ENCODE data around the gene KRT222.

KRT222 gene

DNA sequence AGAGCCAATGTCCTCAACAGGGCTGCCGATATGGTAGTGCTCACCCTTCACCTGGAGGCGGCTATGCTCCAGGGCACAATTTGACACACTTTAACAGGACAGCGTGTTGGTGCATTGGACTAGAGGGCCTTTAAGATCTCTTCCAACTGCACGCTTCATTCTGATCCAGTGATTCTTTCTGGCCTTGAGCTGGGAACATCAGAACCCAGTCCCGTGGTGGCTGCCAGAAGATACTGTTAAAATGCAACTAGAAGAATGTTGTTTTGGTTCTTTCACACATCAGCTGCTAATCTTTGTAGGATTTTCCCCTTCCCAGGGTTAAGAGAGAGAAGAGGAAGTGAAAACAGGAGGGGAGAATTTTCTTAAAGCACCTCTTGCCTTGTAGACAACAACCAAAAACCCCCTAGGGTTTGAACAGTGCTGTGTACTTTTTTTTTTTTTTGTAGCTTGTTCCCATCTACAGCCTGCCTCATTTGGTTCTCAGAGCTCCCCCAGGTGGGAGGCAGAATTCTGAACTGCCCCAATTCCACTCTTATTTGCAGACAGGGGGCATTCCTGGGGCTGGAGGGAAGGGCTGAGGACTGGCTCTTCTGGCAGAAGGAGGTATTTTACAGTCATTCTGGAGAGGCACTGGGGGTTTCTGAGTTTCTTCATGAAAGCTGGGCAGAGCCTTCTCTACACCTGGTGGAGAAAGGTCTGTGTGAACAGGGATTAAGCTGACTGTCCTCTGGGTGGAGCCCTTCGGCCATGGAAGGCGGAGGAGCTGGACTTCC, 49.7 kb downstream of the KRT222 start:
- DNase-seq (ENCODE audit: low read depth, low spot score), result peak; percentile 86

DNA sequence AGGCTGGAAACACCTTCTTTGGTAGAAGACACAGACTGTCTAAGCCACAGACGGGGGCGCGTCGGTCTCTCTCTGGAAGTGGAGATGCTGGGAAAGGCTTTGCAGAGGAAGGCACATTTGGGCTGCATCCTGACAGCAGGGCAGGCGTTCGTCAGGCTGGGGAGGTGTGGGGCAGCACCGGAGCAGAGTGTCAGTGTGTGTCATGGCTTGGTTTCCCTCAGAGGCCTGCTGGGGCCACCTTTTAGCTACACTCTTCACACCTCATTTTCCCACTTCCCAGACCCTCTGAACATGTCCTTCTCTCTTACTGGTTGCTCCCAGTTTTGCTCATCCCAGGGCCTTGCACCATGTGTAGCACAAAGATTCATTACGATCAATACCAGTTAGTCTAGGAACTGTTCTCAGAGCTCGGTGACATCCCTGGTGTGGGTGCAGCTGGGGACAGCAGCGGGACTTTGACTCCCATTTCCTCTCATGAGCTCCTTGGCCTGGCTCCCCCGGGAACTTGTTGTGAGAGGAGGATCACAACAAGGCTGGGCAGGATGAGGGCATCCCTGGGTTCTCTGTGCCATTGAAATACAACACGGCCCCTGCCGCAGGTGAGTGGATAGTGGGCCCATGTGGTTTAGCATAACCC, 50.4 kb downstream of the KRT222 start:
- DNase-seq (ENCODE audit: low read depth, low spot score), result no peak

DNA sequence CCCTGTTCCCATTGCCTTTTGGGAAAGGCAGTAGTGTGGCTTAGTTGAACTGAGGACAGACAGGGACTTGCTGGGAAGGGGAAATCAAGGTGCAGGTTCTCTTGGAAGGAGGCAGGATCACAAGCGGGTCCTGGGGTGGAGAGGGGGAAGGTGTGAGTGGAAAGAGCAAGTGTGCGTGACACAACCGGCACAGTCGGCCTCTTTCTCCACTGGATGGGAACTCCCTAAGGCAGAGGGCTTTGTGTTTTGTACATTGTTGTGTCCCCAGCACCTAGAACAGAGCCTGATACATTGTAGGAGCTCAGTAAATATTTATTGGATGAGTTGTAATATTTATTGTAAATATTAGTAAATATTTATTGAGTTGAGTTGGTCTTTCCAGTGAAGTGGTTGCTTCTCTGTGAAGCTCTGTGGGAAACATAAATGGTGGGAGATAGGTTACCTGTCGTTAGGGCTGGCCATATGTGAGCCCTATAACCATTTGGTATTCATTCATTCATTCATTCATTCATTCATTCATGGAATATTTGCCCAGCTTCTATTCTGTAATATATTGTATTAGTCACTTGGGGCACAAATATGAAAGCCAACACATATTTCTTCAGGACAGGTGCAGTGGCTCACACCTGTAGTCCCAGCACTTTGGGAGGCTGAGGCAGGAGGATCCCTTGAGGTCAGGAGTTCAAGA, 51.4 kb downstream of the KRT222 start:
- DNase-seq (ENCODE audit: low read depth, low spot score), result no peak

DNA sequence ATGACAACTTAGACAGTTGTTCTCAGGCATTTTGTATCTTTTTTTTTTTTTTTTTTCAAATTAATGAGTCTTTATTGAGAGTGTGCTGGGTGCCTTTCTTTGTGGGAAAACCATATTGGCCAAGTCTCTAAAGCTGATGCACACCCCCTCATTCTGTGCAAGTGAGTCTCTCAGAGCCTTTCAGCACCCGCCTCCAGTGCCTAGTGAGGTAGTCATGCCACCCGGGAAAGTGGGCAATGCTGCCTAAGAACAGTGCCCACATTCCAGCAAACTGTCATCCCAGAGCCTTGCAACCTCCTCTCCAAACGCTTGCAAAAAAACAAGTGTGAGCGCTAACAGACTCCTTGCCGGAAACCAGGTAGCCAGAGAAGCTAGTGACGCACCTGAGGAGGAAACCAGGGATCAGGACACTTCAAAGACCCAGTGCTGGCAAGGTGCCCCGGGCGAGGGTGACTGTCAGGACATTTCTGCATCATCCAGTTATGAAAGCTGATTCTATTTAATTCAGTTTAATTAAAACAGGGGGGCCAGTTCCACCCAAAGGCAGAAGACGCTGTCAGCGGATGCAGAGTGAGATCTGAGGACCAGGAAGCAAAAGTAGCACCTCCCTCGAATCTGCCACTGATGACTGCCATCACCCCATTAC, 52.3 kb downstream of the KRT222 start:
- DNase-seq (ENCODE audit: low read depth, low spot score), result no peak

DNA sequence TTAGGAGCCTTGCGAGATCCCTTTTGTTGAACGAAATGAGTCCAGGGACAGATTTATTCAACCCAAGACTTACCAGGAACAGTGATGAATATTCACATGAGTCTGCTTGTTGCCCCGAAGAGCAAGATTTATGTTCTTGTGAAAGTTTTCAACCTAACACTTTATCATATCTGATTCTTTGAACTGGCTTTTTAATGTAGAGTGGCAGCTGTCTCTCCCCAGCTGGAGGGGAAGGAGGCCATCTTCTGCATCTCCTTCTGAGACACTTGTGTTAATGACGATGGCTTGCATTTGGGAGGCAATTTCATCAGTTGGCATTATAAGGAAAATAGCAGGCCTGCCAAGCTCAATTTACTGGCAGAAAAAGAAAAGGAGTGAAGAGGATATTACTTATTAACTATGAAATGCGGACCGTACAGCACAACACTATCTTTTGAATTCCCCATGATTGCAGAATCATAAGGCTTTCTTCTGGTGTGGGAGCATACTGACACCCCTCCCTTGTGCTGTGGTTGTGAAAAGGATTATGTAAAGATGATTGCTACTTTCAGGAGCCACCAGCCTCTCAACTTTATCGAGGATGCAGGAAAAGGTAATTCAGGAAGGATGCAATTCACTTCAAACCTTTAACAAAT, 53.0 kb downstream of the KRT222 start:
- no peak for DNase-seq (ENCODE audit: low read depth, low spot score)

DNA sequence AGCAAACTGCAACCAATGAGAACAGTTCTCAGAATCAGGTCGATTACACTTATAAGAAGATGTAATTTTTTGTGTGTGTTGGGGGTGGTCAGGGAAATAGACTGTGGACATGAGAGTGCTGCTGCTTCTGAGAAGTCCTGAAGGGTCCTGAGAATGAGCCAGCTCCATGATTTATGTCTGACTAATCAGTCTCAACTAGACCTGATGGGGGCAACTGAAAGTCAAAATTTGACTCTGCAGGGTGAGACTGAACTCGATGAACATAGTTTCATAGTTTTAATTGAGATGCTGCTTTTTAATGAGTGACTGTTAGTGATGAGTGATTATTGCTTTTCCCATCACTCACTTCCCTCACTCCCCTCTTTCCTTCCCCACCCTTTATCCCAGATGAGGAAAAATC, 54.6 kb downstream of the KRT222 start:
- DNase-seq (ENCODE audit: low read depth, low spot score), result no peak

DNA sequence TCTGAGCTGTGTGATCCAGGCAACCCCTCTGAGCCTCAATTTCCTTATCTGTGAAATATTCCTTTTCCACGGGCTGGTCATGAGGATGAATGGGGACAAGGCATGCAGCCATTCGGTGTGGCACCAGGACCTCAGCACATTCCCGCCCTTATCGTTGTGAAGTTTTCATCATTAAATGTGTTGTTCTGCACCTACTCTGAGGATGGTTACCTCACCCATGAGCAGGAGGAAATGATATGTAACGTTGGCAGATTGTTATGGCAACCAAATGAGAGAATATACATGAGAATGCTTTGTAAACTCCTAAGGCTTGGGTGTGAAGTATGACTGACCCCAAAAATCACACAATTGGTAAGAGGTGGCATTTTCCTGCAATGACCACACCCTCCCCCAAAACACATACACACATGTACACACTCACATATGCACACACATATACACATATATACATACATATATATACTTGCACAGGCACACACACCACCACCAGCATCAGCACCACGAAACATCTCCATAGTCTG, 56.9 kb downstream of the KRT222 start:
- no peak for DNase-seq (ENCODE audit: low read depth, low spot score)

DNA sequence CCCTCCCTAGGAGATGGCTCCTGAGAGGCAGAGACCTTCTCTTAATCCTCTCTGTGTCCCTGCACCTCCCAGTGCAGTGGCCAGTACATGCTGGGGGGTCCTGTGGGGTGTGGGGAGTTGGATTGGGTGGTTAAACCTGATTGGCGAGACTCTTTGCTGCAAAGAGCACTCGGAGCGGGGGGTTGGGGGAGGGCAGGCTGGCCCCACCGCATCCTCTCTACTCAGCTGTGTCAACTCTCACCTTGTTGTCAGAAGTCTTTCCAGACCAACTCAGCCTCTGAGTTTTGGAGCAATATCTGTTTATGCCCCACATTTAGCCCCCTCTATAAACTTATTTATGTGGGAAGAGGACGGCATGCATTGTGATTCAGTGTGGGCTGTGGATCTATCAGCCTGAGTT, 57.3 kb downstream of the KRT222 start:
- DNase-seq (ENCODE audit: low read depth, low spot score), result peak; percentile 33

DNA sequence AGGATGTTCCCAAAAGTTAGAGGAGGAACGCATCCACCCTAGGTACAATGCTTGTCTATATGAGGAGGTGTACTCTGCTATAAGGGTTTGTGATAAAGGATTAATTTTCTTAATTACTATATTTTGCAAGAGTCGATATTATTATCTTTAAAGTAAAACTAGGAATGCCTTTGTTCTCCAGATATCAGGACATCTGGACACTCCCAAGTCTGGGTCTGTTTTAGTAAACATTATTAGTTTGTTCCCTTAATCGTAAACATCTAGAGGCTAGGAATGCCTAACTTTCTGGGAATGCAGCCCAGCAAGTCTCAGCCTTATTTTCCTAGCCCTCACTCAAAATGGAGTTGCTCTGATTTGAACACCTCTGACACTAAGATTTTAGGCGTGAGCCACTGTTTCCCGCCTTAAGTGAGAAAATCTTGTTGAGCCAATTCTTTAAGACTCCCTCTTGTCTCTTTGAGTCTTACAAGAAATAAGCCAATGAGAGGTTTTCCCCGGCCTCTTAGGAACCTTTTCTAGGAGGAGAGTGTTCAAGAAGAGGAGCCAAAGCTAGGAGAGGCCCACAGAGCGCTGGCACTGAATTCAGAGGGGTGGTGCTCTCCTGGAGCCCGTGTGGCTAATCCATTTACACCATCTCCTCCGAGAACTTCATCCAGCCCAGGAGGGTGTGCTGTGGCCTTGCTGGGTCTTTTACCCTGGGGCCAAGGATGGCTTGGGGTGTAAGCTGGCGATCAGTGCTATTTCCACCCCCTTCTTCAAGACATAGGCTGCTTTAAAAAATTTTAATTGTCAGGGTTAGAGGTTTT, 58.2 kb downstream of the KRT222 start:
- peak; percentile 54 for DNase-seq (ENCODE audit: low read depth, low spot score)

DNA sequence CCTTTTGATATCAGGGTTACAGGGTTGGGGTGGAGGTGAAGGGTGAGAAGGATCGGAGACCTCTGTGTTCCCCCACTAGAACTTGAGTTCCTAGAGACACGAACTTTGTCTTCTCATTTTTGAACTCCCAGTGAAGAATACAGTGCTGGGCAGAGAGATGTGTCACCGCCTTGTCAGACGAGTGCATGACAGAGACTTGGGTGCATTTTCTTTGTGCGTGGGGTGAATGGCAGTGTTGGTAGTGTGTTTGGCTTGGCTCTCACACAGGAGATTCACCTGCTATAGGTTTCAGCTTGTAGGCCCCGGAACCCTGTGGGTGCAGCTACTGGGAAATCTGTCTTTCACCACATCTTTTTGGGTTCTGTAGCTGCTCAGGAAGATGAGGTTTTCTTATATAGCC, 59.7 kb downstream of the KRT222 start:
- DNase-seq (ENCODE audit: low read depth, low spot score), result no peak

All from ELF-1 (cell line).